GM21529 (cell line): ENCODE measurements around the gene OSBPL1A.

Source experiments
- ATAC-seq: cut with Tn5 transposase; IDR thresholded peaks from one replicate; pipeline ENCODE4 v1.9.1; 2021; ENCODE audit not compliant: unreplicated experiment

The OSBPL1A gene

GRCh38 chr18:24397694-24398368 lies at the start of gene OSBPL1A:
TSS of gene OSBPL1A (minus strand) at chr18:24397824. CDS start at chr18:24377533, 20,291 bp downstream.
- ATAC-seq, result peak; percentile 55

- no peak for ATAC-seq
Measured at GRCh38 chr18:24446953-24447538, 49.4 kb upstream of the OSBPL1A start.

GRCh38 chr18:24446453-24446852 lies 48.8 kb upstream of the OSBPL1A start:
- peak; percentile 72 for ATAC-seq

GRCh38 chr18:24443870-24444269 lies 46.2 kb upstream of the OSBPL1A start:
- peak; percentile 64 for ATAC-seq

GRCh38 chr18:24436939-24437338 lies 39.3 kb upstream of the OSBPL1A start:
- no peak for ATAC-seq

- ATAC-seq, result no peak
Measured at GRCh38 chr18:24432618-24433017, 35.0 kb upstream of the OSBPL1A start.

GRCh38 chr18:24429188-24429587 lies 31.6 kb upstream of the OSBPL1A start:
- ATAC-seq, result no peak

- ATAC-seq, result no peak
Measured at GRCh38 chr18:24428709-24429108, 31.1 kb upstream of the OSBPL1A start.

- no peak for ATAC-seq
Measured at GRCh38 chr18:24427484-24427883, 29.9 kb upstream of the OSBPL1A start.

- peak; percentile 90 for ATAC-seq
Measured at GRCh38 chr18:24426398-24427294, 29.0 kb upstream of the OSBPL1A start, which contains the start of gene IMPACT. TSS of gene IMPACT (plus strand) at chr18:24426670. CDS start at chr18:24426757, 87 bp downstream.

- ATAC-seq, result no peak
Measured at GRCh38 chr18:24426073-24426397, 28.4 kb upstream of the OSBPL1A start.

GRCh38 chr18:24421831-24422230 lies 24.2 kb upstream of the OSBPL1A start:
- no peak for ATAC-seq

- ATAC-seq, result no peak
Measured at GRCh38 chr18:24420551-24420950, 22.9 kb upstream of the OSBPL1A start.

- ATAC-seq, result no peak
Measured at GRCh38 chr18:24417480-24417879, 19.9 kb upstream of the OSBPL1A start.

GRCh38 chr18:24414349-24415003 lies 16.9 kb upstream of the OSBPL1A start:
- ATAC-seq, result no peak

GRCh38 chr18:24413148-24413547 lies 15.5 kb upstream of the OSBPL1A start:
- no peak for ATAC-seq

GRCh38 chr18:24408496-24408895 lies 10.9 kb upstream of the OSBPL1A start:
- ATAC-seq, result no peak

GRCh38 chr18:24404591-24404990 lies 7.0 kb upstream of the OSBPL1A start:
- no peak for ATAC-seq

GRCh38 chr18:24403076-24403475 lies 5.5 kb upstream of the OSBPL1A start:
- ATAC-seq, result no peak

GRCh38 chr18:24402209-24402785 lies 4.7 kb upstream of the OSBPL1A start:
- no peak for ATAC-seq

GRCh38 chr18:24400587-24400986 lies 3.0 kb upstream of the OSBPL1A start:
- no peak for ATAC-seq
